GM21717 (cell line): ENCODE results near the gene LMAN1L.

Experiments
- ATAC-seq: cut with Tn5 transposase; IDR thresholded peaks from one replicate; pipeline ENCODE4 v1.9.1; 2021; ENCODE audit warnings: mild to moderate bottlenecking, moderate library complexity; ENCODE audit not compliant: unreplicated experiment

The LMAN1L gene

DNA sequence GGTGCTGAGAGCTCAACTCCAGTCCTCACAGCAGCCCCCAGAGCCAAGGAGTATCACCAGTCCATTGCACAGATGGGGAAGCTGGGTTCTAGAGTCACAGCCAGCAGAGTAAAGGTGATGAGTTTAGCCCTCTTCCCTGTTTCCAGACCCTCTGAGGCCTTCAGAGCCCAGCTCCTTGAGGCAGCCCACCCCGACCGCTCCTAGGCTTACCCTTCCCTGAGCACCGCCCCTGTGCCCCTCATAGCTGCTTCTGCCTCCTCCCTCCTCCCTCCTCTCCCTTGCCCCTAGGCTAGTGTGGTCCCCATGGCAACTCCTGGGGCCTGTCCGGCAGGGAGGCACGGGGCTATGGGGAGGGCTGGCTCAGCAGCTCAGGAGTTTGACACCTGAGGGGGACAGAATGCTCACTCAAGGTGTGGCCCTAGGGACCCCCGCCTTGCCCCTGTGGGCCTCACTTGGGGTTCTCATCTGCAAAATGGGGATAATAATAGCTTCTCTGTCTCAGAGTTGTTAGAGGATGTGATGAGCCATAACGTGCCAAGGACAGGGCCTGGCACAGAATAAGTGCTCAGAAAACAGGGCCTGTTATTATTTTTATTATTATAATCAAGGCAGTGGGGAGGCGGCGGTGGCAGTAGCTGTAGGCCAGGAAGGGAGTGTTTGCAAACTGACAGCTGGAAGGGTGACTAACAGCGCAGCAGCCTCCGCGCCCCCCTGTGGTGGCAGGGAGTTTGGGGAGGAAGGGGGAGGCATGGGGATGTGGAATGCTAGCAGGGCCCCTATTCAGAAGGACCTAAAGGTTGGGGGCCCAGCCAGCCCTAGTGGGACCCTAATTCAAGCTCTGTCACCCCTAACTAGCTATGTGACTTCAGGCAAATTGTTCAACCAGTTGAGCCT lies 19.3 kb upstream of the LMAN1L start:
- ATAC-seq, result no peak

DNA sequence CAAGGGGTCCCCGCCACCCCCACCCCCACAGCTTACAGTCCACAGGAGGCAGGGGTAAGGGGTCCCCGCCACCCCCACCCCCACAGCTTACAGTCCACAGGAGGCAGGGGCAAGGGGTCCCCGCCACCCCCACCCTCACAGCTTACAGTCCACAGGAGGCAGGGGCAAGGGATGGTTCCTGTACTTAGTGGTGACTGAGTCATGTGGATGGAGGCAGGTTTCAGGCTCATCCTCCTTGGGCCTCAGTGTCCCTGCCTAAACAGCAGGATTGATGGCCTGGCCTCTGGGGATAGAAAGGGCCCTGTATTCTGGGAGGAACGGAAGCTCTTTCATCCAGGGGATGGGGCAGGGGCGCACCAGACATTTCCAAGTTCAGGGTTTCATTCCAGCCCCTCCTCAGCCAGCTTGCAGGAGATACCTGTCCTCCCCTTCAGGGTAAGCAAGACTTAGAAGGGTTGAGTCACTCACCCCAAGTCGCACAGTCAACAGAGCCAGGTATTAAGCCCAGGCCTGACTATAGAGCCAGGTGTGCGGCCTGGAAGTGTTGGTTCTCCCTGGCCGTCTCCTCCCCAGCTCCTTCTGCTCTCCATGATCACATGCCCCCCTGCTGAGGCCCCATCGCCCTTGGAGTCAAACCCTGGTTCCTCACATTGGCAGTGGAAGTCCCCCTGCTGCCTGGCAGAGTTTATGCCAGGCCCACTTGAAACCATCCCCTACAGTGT lies 18.2 kb upstream of the LMAN1L start:
- no peak for ATAC-seq

DNA sequence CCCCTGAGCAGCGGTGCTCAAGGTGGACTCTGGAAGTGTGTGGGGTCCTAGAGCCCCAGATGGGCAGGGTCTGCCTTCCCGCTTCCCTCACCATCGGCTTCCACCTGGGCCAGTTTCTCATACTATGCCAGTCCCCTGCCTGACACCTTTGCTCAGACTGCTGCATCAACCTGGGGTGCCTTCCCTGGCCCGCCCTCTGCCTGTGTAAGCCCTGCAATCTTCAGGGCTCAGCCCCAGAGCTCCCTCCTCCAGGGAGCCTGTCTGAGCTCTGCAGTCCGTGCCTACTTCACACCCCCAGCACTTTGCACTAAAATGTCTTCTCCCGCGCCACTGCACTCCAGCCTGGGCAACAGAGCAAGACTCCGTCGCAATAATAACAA lies 17.7 kb upstream of the LMAN1L start:
- no peak for ATAC-seq

DNA sequence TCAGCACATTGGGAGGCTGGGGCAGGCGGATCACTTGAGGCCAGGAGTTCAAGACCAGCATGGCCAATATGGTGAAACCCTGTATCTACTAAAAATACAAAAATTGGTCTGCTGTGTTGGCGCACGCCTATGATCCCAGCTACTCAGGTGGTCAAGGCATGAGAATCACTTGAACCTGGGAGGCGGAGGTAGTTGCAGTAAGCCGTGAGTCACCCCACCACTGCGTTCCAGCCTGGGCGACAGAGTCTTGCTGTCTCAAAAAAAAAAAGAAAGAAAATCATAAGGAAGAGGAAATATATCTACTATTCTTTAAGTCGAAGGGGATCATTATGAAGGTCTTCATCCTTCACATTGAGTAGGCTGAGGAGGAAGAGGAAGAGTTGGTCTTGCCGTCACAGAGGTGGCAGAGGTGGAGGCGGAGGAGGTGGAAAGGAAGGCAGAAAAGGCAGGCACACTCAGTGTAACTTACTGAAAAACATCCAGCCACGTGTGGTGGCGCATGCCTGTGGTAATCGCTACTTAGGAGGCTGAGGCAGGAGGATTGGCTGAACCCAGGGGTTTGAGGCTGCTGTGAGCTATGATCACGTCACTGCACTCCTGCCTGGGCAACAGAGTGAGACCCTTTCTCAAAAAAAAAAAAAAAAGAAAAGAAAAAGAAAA lies 16.5 kb upstream of the LMAN1L start:
- no peak for ATAC-seq

DNA sequence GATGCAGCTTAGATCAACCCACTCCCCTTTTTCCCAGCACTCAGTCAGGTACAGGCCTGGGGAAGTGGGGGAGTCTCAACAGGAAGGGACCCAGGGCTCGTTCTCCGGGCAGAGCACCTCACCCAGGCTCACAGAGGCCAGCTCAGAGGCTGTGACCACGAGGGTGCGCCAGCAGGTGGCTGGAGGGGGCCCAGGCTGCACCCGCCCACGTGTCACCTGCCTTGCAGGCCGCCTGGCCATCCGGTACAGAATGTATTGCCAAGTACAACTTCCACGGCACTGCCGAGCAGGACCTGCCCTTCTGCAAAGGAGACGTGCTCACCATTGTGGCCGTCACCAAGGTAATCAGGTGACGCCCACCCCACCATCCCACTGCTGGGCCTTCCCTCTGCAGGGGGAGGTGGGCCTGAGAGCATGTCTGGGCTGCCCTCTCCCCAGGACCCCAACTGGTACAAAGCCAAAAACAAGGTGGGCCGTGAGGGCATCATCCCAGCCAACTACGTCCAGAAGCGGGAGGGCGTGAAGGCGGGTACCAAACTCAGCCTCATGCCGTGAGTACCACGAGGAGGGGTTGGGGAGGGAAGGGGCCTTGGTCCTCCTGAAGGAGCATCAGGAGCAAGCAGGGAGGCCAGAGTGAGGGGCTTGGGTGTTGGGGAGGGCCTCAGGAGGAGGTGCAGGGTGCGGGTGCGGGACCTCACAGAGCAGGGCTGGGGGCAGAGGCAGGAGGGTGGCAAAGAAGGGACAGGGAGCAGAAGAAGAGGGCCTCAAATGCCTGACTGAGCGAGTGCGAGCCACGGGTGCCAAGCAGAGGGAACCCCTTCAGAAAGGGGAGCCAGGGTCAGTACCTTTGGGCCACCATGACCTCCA lies 14.0 kb upstream of the LMAN1L start:
- ATAC-seq, result no peak

DNA sequence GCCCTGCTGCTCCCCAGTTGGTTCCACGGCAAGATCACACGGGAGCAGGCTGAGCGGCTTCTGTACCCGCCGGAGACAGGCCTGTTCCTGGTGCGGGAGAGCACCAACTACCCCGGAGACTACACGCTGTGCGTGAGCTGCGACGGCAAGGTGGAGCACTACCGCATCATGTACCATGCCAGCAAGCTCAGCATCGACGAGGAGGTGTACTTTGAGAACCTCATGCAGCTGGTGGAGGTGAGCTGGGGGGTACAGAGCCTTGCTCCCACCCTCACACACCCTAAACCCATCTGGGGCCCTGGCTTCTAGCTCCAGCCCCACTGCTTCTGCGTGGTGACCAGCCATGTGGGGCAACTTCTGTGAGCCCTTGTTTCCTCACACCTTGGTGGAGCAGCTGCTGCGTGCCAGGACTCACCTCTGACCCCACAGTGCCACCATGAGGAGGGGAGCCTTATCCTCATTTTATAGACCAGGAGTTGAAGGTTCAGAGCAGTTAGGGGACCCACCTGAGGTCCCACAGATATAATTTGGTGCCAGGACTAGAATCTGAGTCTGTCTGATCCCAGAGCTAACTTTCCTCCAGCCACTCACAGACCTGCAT lies 13.3 kb upstream of the LMAN1L start:
- ATAC-seq, result no peak

DNA sequence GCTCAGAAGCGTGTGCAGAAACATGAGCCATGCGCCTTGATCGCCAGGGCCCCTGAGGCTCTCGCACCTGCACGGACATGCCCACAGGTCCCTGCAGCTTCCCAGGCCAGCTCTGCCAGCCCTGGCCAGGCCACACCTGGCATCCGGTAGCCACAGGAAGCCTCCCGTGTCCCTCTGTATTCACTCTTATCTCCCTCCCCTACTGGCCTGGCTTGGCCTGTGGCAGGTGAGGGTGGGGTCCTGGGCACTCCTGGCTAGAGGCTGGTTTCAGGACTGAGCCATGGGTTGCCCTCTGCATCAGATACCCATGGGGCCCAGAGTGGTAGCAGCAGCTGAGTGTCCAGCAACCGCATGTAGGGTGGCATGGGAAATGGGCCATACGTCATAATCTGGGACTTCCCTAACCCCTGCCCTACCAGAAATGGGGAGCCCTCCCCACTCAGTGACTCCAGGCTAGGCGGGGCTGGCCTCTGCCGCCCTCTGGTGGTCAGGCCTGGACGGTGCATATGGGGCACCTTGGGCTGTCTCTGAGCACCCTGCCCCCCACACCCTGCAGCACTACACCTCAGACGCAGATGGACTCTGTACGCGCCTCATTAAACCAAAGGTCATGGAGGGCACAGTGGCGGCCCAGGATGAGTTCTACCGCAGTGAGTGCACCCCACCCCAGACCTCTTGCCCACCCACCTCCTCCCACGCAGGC lies 12.6 kb upstream of the LMAN1L start:
- ATAC-seq, result no peak

DNA sequence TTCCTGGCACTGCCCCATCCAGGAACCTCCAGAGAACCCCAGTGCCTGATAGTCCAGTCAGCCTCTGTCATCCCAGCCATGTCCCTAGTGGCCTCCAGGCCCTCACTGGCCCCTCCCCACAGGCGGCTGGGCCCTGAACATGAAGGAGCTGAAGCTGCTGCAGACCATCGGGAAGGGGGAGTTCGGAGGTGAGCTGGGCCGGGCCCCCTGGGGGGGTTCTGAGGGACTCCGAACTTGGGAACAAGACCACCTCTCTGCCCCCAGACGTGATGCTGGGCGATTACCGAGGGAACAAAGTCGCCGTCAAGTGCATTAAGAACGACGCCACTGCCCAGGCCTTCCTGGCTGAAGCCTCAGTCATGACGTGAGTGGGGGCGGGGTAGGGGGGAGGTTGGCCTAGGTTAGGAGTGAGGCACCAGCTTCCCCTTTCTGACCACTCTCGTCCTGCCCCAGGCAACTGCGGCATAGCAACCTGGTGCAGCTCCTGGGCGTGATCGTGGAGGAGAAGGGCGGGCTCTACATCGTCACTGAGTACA lies 12.0 kb upstream of the LMAN1L start:
- ATAC-seq, result no peak

DNA sequence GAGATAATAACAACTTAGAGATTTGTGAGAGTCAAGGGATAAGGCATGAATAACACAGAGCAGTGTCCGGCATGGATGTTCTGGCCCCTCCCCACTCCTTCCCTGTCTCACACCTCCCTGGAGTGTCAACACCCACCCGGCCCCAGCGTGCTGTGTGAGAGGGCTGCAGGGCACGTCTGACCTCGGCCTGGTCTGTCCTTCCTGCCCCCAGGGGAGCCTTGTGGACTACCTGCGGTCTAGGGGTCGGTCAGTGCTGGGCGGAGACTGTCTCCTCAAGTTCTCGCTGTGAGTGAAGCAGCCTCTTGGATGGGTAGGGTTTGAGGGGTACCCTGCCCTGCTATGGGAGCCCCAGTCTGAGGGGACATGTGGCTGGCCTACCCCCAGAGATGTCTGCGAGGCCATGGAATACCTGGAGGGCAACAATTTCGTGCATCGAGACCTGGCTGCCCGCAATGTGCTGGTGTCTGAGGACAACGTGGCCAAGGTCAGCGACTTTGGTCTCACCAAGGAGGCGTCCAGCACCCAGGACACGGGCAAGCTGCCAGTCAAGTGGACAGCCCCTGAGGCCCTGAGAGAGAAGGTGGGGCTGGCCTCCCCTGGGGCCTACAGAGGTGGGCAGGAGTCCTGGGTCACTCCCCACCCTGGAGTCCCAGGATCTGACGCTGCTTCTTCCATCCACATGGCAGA lies 11.2 kb upstream of the LMAN1L start:
- no peak for ATAC-seq

DNA sequence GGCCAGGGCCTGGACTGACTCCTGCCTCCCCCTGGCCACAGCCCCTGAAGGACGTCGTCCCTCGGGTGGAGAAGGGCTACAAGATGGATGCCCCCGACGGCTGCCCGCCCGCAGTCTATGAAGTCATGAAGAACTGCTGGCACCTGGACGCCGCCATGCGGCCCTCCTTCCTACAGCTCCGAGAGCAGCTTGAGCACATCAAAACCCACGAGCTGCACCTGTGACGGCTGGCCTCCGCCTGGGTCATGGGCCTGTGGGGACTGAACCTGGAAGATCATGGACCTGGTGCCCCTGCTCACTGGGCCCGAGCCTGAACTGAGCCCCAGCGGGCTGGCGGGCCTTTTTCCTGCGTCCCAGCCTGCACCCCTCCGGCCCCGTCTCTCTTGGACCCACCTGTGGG lies 10.3 kb upstream of the LMAN1L start:
- no peak for ATAC-seq

DNA sequence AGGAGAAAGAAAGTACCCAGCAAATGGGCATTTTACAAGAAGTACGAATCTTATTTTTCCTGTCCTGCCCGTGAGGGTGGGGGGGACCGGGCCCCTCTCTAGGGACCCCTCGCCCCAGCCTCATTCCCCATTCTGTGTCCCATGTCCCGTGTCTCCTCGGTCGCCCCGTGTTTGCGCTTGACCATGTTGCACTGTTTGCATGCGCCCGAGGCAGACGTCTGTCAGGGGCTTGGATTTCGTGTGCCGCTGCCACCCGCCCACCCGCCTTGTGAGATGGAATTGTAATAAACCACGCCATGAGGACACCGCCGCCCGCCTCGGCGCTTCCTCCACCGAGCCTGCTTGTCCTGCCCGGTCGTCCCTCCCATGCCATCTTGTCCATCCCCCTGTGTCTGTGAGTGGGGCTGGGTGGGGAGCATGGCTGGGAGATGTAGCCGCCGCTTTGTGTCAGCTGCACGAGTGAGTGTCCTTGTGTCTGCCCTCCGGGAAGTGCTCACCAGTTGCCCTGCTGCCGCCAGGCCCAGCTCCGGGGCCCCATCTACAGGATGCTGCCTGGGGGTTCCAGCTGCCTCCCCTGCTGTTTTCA lies 9.7 kb upstream of the LMAN1L start:
- no peak for ATAC-seq

DNA sequence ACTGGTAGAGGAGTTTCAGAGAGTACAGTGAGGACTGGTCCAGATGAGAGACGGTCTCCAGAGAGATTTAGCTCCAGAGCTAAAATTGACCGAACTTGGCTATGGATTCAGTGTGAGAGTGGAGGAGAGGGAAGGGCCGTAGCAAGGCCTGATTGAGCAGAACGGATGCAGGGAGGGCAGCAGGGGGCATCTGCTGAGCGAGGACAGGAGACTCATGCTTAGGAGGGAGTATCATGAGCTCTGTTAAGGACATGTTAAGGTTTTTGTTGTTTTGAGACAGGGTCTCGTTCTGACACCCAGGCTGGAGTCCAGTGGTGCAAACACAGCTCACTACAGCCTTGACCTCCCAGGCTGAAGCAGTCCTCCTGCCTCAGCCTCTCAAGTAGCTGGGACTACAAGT lies 7.7 kb upstream of the LMAN1L start:
- no peak for ATAC-seq

DNA sequence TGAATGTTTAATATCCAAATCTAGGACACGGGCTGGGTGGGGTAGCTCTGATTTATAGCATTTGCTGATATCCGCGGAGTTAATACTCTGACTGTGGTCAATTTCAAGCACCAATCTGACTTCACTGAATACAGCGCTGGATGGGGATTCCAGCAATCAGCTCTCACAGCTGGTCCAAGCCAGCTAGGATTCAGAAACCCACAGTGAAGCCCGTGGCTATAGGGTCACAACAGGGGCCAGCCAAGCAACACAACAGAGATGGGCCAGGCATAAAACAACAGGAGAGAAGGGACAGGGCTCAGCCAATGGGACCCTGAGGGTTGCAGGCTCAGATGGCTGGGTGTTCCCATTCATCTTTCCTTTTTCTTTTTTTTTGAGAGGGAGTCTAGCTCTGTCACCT lies 5.4 kb upstream of the LMAN1L start:
- ATAC-seq, result no peak

DNA sequence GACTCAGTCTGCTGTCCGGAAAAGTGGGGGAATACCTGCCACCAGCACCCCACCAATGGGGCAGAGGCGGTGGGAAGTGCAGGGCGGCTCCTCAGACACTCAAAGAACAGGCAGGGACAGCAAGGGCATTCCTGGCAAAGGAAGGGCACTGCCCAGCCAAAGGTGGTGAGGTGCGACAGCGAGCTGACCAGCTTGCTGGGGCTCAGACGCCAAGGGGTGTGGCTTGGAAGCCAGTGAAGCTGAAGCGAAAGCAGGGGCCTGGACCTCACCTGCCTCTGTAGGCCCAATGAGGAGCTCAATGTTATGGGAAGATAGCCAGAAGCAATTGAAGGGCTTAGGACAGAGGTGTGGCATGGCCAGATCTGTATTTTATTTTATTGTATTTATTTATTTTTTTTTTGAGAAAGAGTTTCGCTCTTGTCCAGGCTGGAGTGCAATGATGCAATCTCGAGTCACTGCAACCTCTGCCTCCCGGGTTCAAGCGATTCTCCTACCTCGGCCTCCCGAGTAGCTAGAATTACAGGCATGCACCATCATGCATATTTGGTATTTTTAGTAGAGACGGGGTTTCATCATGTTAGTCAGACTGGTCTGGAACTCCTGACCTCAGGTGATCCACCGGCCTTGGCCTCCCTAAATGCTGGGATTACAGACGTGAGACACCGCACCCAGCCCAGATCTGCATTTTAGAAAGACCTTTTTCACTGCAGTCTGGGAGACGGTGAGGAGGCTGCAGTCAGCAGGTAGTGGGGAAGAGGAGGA lies 4.4 kb upstream of the LMAN1L start:
- ATAC-seq, result no peak

DNA sequence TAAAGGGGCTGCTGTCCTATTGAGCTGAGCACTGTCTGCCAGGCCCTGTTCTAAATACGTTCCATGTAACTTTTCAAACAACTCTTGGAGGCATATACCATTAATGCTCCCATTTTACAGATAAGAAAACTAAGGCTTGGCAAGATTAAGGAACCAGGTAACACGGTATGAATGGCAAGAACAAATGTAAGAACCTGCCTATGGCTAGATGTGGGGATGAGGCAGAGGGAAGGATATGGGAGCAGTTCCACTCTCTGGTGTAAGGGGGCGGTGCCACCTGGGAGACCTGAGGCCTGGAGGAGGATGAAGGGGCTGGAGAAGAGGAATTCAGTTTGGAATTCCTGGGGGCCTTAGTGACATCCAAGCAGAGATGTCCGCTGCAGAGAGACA lies 3.8 kb upstream of the LMAN1L start:
- ATAC-seq, result no peak

DNA sequence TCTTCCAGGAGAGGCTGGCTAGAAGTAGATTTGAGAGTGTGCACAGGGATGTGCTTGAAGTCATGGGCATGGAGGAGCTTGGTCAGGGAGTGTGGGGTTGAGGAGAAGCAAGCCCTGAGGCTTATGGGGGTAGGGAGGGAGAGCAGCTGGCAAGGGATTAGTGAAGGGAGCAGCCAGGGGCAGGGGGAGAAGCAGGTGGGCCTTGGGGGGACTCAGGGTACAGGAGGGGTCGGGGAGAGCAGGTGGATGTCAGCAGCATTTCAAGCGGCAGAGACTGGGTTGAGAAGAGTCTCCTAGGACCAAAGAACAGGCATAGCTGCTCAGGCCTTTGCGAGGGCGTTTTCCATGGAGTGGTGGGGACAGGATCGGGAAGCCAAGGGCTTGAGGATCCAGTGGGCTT lies 3.4 kb upstream of the LMAN1L start:
- no peak for ATAC-seq

DNA sequence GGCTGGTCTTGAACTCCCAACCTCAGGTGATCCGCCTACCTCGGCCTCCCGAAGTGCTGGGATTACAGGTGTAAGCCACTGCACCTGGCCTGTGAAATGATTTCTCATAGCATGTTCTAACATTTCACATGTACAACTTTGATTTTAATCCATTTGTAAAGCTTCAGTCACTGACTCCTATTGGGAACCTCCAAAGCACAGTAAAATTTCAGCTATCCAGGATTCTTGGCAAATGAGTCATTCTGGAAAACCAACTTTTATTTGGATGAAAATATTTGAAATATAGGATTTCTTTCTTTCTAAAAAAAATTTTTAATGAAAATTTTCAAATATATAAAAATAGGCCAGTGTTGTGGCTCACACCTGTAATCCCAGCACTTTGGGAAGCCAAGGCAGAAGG lies 2.7 kb upstream of the LMAN1L start:
- no peak for ATAC-seq
